ENCODE results near the gene PRDM16.

The PRDM16 gene

DNA sequence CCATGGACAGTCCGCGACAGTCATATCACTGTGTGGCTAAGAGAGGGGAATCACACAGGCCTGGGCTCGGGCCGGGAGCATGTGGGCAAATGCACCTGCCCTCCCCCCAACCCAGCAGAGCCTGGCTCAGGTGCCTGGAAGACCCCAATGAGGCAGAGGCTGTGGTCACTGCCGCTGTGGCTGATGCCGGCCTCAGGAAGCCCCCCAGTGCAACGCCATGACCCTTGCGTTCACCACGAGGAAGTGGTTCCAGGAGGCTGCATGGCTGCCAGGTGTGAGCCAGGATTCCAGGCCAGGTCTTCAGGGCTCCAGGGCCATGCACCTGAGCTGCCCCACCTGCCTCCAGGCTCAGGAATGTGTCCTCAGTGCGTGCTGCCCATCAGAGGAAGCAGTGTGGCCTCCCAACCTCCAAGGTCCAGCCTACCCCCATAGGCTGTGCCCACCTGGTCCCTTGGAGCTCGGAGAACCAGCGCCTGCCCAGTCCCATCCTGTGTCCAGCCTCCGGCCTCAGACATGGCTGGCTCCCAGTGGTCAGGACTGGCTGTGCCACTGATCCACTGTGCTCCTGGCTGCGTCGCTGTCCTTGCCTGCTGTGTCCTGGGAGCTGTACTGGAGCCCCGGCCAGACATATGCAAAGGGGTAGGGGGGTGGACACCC lies 393.5 kb downstream of the PRDM16 start:
- no peak for DNase-seq

DNA sequence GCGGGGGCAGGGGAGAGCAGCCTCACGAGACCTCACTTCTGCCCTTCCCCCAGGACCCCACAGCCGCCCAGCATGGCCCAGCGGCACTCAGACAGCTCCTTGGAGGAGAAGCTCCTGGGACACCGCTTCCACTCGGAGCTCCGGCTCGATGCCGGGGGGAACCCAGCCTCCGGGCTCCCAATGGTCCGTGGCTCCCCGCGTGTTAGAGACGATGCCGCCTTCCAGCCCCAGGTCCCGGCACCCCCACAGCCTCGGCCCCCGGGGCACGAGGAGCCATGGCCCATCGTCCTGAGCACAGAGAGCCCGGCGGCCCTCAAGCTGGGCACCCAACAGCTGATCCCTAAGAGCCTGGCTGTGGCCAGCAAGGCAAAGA lies 394.0 kb downstream of the PRDM16 start:
- DNase-seq = no peak

GRCh38 chr1:3463408-3463863 lies 394.4 kb downstream of the PRDM16 start:
- DNase-seq = no peak

- no peak for DNase-seq
Observed at GRCh38 chr1:3463891-3464648, 395.1 kb downstream of the PRDM16 start.

GRCh38 chr1:3464649-3465025 lies 395.6 kb downstream of the PRDM16 start:
- DNase-seq = no peak

DNA sequence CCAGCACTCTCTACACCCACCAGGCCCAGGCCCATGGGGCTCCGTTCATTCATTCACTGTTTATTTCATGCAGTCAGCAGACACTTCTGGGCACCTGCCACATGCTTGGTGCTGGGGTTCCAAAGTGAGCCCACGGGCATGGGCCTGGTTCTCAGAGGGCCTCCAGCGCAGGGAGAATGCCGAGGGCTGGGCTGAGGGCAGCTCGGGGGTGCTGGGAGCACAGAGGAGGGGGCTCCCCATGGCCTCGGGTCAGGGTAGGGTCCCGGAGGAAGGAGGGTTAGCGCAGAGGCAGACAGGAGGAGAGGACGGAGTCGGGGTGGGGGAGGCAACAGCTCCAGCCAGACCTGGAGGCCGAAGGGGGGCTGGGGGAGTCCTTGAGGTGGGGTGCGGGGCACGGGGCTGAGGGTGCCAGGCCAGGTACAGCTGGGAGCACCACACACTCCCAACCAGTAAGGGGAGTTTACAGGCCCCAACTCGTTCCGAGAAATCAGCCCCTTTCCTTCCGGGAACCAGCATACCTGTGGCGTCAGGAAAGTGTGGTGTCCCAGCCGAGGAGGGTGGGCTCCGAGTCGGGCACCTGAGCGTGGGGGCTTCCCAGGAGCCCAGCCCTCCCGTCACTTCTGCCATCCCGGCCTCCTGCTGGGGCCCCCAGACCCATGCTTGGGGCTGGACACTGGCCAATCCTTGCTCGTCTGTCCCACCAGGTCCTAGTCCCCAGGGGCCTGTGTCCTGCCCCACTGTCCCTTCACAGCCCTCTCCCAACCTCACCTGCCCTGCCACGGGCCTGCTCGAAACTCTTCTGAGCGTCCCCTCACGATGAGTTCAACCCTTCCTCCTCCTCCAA lies 396.3 kb downstream of the PRDM16 start:
- DNase-seq = no peak

DNA sequence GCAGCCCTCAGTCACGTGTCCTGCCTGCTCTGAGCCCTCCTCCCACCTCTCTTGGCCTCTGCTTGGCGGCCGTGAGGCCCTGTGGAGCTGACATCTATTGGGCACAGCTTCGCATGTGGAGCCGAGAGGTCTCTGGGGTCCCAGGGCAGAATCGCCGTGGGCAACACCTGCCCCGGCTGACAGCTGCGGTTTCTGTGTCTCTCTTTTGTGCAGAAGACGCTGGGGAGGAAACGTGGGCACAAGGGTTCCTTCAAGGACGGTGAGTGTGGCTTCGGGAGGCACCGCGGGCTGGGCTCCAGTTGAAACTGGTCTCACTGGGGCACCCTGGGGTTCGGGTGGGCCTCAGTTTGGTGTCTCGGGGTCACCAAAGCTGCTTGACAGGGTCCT lies 396.9 kb downstream of the PRDM16 start:
- DNase-seq = no peak

DNA sequence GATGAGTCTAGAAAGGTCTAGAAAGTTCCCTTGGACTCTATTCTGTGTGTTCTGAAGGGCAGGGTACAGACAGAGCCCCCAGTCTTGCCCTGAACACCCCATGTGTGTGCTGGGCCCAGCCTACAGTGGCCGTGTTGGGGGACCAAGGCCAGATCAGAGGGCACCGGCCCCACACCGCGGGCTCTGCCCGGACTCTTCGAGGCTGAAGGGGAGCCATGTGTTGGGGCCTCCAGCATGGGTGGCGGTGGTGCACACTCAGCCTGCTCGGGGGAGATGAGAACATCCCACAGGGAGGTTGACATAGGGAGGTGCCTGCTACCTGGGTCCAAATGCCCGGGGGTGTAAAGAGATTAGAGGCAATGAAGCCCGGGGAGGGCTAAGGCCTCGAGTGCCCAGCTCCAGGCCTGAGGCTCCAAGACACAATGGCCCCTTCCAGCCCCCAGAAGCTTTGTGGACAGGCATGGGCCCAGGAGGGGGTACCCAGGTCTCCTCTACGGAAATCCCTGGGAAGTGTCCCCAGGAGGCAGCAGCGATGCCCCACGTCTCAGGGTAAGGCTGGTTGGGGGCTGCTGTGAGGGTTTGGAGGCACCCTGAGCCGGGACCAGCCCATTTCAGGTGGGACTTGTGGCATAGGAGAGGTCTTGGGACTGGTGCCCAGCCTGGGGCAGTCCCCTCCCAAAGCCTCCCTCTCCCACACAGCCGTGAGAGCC lies 397.5 kb downstream of the PRDM16 start:
- DNase-seq = no peak

DNA sequence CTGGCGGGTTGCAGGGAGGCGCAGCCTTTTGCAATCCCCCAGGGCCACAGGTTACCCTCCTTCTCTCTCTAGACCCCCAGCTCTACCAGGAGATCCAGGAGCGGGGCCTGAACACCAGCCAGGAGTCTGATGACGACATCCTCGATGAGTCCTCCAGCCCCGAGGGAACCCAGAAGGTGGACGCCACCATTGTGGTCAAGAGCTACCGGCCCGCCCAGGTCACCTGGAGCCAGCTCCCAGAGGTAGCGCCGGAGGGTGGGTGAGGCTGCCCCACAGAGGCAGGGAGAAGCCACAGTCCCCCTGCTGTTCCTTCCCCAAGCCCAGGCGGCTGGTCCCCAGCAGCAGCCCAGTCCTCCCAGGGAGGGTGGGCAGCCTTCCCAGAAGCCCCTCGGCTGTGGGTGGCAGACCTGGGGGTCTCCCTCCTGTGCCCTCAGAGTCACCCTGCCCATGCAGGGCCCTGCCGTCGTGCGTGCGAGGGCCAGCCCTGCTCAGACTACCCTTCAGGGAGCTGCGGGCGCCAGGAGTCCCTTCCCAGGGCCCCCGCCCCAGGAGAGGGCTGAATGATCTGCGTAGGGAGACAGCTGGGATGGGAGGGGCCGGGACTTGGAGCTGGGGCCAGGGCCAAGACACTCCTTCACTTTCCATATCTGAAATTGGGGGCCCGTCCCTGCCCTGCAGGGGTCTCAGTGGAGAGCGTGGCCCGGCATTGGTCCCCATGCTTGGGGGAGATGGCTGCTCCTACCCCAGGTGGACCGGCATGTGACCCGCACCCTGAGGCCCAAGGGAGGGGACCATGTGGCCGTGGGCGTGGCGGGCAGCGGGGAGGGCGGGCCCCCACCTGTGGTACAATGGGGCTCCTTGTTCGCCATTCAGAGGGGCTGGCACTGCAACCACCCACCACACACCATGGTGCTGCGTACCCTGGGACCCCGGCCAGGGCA lies 398.4 kb downstream of the PRDM16 start:
- no peak for DNase-seq

- DNase-seq = no peak
Observed at GRCh38 chr1:3468236-3469103, 399.5 kb downstream of the PRDM16 start.

DNA sequence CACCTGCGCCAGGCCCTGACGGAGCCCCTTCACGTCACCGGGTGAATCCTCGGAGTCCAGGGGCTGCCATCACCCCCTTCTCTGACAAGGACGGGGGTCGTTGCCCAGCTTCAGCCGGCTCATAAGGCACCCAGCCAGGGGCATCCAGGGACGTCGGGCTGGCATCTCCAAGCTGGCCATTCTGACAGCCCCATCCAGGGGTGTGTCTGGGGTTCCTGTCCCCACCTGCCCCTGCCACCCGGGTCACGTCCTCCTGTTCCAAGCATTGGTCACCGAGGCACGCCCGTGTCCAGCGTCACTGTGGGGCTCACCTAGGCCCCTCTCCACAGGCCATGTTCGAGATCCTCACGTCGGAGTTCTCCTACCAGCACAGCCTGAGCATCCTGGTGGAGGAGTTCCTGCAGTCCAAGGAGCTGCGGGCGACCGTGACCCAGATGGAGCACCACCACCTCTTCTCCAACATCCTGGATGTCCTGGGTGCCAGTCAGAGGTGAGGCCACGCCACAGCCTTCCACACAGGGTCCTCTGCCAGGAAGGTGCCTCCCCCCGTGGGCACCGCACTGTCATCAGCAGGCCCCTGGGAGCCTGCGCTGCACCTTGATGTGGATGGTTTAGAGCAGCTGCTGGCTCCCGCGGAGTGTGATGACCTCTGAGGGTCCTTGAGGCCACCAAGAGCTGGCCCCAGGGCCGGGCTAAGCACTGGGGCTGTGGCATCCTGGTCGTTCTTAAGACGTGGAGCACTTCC lies 400.3 kb downstream of the PRDM16 start:
- DNase-seq = no peak

DNA sequence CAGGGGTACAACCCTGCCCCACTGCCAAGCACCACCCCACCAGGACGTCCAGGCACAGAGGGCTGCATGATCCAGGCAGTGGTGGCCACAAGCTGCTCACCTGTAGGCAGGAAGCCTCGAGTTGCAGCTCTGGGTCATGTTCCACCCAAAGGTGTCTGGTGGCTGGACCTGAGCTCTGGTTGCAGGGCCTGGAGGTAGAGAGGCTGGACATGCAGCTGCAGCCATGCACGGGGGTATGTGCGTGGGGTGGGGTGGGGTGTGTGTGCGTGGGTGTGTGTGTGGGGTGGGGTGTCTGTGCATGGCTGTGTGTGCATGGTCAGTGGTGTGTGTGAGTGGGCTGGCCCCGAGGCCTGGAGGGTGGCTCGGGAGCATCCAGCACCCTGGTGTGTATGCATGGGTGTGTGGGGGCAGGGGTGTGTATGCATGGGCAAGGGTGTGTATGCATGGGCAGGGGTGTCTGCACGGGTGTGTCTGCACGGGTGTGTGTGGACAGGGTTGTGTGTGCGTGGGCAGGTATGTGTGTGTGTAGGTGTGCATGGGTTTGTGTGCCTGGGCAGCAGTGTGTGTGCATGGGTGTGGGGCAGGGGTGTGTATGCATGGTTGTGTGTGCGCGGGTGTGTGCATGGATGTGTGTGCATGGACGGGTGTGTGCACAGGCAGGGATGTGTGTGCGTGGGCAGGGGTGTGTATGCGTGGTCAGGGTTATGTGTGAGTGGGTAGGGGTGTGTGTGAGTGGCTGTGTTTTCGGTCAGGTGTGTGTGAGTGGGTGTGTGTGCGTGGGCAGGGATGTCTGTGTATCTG lies 401.0 kb downstream of the PRDM16 start:
- no peak for DNase-seq

DNA sequence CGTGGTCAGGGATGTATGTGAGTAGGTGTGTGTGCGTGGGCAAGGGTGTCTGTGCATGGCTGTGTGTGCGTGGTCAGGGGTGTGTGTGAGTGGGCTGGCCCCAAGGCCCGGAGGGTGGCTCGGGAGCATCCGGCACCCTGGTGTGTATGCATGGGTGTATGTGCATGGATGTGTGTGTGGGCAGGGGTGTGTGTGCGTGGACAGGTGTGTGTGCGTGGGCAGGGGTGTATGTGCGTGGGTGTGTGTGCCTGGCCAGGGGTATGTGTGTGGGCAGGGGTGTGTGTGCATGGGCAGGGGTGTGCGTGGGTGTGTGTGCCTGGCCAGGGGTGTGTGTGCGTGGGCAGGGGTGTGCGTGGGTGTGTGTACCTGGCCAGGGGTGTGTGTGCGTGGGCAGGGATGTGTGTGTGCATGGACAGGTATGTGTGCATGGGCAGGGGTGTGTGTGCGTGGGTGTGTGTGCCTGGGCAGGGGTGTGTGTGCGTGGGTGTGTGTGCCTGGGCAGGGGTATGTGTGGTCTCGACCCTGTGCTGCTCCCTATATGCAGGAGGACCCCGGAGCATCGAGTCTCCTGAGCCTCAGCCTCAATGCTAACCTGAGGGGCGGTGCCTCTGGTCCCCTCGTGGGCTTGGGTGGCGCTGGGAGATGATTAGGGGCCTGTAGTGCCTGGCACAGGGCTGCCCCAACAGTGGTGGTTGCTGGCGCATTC lies 401.8 kb downstream of the PRDM16 start:
- DNase-seq = no peak

DNA sequence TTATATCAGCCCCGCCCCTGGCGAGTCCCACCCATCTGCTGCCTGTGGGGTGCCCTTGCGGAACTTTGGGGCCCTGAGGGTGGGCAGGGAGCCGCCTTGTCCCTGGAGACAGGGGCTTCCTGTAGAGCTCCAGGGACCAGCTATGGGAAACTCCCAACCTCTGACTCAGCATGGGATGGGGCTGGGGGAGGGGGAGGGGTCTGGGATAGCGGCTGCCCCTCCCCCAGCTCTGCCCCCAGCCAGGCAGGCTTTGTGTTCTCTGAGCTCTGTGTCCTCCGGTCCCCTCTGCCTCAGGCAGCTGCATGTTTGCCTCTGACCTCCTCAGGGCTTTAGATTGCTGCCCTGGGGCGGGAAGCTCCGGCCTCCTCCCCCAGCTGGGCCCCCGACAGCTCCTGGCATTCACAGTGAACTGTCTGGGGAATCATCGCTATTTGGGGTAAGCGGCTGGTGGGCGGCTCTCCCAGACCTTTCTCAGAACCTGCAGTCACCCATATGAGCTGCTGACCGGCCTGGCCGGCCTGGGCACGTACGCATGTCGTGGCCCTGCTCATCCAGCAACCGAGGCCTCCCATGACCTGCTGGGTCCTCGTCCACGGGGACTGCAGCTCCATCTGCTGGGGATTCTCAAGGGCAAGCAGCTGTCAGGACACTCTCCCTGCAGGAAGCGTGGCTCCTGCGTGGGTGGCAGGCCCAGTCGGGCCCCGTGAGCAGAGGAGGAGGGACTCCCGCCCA lies 402.5 kb downstream of the PRDM16 start:
- DNase-seq = no peak

GRCh38 chr1:3472088-3472850 lies 403.3 kb downstream of the PRDM16 start:
- no peak for DNase-seq

DNA sequence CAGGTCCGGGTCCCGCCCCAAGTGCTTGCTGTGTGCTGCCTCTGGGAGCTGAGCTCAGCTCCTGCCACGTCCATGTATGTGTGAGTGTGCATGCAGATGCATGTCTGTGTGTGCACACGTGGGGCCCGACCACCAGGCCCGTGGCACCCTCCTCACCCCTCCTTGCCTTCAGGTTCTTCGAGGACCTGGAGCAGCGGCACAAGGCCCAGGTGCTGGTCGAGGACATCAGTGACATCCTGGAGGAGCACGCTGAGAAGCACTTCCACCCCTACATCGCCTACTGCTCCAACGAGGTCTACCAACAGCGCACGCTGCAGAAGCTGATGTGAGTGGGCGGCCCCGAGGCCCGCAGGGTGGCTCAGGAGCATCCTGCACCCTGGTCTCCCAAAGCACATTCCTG lies 403.9 kb downstream of the PRDM16 start:
- DNase-seq = no peak

GRCh38 chr1:3473381-3473844 lies 404.4 kb downstream of the PRDM16 start:
- DNase-seq = no peak
